ENCODE measurements around the gene PLCXD1.
"Not testable (repeated sequence)": the region's sequence is repeated elsewhere in the genome, so short reads cannot be mapped to it uniquely, and the experiment has no call there.

Gene PLCXD1

DNA sequence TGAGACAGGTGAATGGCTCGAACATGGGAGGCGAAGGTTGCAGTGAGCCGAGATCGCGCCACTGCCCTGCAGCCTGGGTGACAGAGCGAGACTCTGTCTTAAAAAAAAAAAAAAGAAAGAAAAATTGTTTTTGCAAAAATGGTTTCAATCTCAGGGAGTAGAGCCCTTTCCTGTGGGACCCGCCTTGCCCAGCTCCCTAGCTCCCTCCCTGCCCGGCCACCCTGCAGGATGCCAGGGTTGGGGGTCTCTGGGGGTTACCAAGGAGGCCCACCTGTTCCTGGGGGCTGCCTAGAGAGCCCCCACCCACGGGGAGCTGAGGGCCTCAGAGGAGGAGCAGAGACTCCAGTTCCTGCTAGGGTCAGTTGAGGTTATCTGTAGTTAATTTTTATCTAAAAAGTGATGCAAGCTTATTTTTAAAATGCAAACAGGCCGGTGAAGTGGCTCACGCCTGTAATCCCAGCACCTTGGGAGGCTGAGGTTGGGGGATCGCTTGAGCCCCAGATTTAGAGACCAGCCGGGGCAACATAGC, 18.7 kb upstream of the PLCXD1 start:
- no peak for DNase-seq (ENCODE audit: low read depth, low spot score)

GRCh38 chrX:264006-264405, 17.2 kb upstream of the PLCXD1 start:
- not testable (repeated sequence) for DNase-seq (ENCODE audit: low read depth, low spot score)

DNA sequence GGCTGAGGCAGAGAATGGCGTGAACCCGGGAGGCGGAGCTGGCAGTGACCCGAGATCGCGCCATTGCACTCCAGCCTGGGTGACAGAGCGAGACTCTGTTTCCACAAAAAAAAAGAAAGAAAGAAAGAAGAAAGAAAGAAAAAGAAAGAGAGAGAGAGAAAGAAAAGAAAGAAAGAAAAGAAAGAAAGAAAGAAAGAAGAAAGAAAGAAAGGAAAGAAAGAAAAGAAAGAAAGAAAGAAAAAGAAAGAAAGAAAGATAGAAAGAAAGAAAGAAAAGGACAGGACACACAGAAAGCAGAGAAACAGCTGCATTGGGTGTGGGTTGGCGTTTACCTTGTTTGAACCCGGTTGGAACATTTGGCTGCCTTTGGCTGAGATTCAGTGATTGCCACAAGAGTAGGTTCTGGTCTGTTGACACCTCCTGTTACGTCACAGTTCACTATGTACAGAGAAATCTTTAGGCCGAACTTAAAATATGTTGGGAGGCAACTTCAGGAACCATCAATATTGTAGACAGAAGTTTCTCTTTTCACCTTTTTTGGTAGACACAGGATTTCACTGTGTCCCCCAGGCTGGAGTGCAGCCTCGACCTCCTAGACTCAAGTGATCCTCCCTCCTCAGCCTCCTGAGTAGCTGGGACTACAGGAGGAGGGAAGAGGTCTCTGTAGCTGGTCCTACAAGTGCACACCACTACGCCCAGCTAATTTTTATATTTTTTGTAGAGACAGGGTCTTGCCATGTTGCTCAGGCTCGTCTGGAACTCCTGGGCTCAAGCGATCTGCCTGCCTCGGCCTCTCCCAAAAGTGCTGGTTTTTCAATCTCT, 16.3 kb upstream of the PLCXD1 start:
- no peak for DNase-seq (ENCODE audit: low read depth, low spot score)

GRCh38 chrX:265502-265901, 15.7 kb upstream of the PLCXD1 start:
- no peak for DNase-seq (ENCODE audit: low read depth, low spot score)

DNA sequence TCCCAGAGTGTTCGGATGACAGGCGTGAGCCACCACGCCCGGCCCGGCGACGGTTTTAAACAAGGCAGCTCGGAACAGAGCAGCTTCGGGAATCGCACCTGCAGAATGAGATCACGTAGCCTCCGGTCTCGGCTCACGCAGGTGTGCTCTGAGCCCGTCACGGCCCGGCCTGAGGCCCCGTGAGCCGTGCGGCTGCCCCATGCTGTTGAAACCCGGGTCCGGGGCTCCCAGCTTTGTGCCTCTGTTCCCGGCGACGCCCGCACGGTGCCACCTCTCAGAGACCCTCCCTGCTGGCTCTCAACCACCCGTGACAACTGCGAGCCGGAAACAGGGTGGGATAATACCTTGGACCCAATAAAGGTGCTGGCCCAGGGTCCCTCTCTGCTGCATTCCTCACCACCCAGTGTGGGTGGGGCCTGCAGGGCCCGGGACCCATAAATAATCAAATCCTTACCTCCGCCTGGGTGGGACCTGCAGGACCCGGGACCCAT, 13.4 kb upstream of the PLCXD1 start:
- no peak for DNase-seq (ENCODE audit: low read depth, low spot score)

DNA sequence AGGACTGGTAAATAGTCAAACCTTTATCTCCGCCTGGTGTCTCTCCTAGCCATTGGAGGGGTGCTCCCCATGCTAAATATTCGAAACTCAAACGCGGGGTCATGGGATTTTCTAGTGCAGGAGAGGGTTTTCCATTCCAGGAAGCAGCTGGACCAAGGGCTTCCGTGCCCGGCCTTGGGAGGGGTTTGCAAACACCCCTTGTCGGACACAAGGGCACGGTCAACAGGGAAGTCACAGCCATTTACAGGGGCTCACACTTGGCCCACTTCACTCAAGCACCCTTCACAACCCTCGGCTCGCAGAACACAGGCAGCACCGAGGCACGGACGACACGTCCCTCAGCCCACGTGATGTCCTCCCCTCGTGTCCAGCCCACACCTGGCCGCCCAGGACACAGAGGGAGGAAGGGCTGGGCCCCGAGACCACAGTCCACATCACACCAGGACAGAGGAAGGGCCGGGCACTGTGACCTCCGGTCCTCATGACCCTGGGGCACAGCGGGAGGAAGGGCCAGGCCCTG, 10.3 kb upstream of the PLCXD1 start:
- no peak for DNase-seq (ENCODE audit: low read depth, low spot score)

DNA sequence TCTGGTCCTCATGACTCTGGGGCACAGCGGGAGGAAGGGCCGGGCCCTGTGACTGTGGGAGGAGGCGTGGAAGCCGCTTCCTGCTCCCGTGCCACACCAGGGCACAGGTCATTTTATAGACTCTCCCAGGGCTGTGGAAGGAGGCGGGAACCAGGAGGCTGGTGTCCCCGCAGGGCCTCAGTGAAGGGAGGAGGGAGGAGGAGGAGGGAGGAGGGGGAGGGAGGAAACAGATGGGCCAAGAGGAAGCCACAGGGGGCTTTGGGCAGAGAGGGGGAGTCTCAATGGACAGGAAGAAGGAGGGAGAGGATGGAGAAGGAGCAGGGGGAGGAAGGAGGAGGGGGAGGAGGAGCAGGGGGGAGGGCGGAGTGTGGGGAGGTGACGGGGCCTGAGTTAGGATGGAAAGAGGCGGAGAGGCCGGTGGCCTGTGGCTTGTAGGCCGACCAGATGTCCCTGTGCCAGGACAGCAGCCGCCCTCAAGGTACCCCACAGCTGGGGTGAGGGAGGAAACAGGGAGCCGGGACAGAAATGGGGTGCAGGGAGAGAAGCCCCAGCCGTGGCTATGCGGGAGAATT, 6.2 kb upstream of the PLCXD1 start:
- DNase-seq (ENCODE audit: low read depth, low spot score): no peak

DNA sequence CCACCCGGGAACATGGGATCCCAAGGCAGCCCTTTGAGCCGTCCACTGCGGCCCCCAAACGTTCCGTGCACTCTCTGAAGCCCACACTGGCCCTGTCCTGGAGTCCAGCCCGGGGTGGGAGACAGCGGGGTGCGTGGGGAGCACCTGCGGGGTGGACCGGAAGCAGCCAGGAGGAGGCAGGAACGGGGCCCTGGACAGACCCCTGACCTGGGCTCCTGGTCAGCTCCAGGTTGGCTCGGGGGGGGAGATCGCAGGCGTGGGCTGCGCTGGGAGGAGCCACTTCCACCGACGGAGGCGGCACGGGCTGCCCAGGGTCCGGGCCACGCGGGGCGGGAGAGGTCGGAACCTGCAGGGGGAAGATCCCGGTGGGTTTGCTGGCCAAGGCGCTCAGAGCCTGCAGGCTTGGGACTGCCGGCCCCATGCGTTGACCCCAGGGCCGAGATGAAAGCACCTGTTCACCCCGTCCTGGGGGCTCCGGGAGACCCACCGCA, 5.7 kb upstream of the PLCXD1 start:
- no peak for DNase-seq (ENCODE audit: low read depth, low spot score)

DNA sequence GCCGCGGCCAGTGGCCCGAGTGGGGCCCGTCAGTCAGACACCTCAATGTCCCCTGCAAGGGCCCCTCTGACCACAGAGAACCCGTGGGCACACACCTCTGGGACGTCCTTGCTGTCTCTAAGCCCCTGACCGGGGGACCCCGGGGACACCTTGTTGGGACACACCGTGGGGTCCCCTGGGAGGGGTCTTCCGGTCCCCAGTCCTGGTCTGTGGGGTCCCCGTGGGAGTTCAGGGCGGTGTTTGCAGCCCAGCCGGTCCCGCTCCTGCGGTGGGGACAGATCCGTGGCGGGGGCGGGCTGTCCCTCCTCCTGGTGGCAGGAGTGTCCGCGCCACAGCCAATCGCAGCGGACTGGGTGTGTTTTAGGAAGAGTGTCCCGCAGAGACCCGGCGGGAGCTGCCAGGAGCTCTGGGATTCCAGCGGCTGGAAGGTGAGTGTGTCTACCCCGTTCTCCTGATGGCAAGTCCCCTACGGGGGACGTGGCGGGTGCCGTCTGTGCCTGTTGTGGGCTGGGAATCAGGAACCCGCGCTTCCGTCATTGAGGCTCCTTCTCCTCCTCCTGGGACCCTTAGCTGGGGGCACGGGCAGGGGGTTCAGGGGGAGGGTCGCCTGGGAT, 5.1 kb upstream of the PLCXD1 start:
- no peak for DNase-seq (ENCODE audit: low read depth, low spot score)

DNA sequence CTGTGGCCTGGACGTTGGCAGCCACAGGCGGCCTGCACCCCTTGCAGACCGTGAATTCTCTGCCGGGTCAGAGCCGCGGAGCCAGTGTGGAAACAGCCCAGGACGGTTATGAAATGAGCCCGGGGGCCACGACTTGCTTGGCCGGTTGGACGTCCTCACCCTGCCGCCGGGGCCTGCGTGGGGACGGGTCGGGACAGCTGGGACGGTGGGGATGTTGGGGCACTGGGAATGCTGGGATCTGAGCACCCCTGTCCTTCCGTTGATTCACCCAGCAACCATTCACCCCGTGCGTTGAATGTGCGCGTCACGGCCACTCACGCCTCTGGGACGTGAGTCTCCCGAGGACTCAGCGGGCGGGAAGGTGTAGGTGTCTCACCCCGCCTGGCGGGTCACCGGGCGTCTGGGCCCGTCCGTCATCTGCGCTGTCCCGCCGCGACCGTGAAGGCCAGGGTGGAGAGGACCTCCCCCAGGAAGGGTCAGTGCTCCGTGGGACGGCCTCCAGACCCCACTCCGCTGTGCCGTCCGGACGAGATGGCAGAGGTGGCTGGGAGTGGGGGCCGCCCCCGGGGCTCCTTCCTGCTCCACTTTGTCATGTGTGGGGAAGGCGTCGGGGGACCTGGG, 4.5 kb upstream of the PLCXD1 start:
- DNase-seq (ENCODE audit: low read depth, low spot score): no peak

DNA sequence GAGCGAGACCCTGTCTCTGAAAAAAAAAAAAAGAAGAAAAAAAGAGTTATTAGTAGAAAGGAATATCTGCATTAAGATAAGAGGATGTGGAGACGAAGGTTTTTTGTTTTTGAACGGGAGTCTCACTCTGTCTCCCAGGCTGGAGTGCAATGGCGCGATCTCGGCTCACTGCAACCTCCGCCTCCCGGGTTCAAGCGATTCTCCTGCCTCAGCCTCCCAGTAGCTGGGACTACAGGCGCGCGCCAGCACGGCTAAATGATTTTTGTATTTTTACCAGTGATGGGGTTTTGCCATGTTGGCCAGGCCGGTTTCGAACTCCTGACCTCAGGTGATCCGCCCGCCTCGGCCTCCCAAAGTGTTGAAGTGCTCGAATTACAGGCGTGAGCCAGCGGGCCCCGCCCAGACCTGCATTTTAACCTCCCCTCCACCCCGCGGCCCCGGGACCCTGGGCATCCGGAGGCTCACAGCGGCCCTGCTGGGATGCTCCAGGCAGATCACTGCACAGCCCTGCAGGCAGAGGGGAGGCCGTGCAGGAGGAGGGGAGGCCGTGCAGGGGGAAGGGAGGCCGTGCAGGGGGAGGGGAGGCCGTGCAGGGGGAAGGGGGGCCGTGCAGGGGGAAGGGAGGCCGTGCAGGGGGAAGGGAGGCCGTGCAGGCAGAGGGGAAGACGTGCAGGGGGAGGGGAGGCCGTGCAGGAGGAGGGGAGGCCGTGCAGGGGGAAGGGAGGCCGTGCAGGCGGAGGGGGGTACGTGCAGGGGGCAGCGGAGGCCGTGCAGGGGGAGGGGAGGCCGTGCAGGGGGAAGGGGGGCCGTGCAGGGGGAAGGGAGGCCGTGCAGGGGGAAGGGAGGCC, 1.2 kb upstream of the PLCXD1 start:
- DNase-seq (ENCODE audit: low read depth, low spot score): not testable (repeated sequence)

GRCh38 chrX:280722-281121, 459 bp upstream of the PLCXD1 start:
- DNase-seq (ENCODE audit: low read depth, low spot score): not testable (repeated sequence)

DNA sequence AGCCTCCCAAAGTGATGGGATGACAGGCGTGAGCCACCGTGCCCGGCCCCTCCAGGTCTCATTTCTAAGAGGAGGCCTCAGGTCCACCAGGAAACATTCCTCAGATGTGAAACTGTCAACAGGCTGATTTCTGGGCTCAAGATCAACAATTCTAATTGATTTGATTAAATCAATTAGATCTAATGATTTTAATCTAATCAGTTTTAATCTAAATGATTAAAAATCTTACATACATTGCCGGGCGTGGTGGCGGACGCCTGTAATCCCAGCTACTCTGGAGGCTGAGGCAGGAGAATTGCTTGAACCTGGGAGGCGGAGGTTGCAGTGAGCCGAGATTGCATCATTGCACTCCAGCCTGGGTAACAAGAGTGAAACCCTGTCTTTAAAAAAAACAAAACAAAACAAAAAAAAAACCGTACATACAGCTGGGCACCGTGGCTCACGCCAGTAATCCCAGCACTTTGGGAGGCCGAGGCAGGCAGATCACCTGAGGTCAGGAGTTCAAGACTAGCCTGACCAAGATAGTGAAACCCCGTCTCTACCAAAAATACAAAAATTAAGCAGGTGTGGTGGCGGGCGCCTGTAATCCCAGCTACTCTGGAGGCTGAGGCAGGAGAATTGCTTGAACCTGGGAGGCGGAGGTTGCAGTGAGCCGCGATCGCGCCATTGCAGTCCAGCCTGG, 960 bp downstream of the PLCXD1 start:
- DNase-seq (ENCODE audit: low read depth, low spot score): not testable (repeated sequence)

DNA sequence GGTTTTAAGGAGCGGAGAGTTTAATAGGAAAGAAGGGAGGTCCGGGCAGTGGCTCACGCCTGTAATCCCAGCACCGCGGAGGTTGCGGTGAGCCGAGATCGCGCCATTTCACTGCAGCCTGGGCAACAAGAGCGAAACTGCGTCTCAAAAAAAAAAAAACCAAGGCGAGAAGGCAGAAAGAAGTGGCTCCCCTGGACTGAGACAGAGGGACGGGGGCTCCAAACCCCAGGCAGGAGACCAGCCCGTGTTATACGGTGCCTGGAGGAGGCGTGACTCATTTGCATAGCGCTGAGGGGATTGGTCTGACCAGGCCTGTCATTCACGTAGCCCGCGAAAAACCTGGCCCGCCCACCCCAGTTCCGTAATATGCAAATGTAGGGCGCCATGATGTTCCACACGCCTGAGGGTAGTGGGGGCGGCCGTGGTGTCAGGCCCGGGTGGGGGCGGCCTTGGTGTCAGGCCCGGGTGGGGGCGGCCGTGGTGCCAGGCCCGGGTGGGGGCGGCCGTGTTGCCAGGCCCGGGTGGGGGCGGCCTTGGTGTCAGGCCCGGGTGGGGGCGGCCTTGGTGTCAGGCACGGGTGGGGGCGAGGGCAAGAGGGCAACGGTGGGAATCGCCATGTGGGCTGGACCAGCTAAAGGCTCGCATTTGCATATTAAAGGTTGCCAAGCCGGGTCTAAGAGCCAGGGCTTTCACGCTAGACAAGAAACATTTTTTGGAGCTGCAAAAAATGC, 2.1 kb downstream of the PLCXD1 start:
- no peak for DNase-seq (ENCODE audit: low read depth, low spot score)

DNA sequence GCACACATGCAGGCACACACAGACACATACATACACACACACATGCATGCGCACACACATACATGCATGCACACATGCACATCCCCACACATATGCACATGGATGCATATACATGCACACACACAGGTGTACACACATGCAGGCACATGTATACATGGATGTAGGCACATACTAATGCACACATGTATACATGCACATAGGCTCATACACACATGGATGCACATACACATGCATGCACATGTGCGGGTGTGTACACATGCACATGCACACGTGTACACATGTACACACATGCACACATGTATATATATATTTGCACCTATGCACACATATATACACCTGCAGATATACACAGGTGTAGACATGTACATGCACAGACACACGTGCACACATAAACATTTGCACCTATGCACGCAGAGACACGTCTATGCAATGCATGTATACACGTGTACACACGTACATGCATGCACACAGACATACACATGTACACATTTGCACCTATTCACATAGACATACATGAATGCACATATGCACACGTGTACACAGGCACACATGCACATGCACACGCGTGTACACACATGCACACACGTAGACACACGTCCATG, 4.0 kb downstream of the PLCXD1 start:
- no peak for DNase-seq (ENCODE audit: low read depth, low spot score)

- DNase-seq (ENCODE audit: low read depth, low spot score): no peak
These were observed 6.5 kb downstream of the PLCXD1 start for GRCh38 chrX:287670-288069.

- no peak for DNase-seq (ENCODE audit: low read depth, low spot score)
These were observed 7.4 kb downstream of the PLCXD1 start for GRCh38 chrX:288561-288991.

GRCh38 chrX:290476-291166, 9.4 kb downstream of the PLCXD1 start:
- no peak for DNase-seq (ENCODE audit: low read depth, low spot score)

Data from iPS DF 19.7 (cell line).